A673 (cell line): ENCODE data around the gene HTR2A. TPM values are rescaled to one million over a fixed set of nuclear protein-coding genes. Genes with fewer than 3 reads are reported as not detected.

Source experiments
- BruUV-seq: library from RNA; stranded (reverse); fragments of 400-500 nt; replicated peaks from 2 replicates; lab custom pipeline; 2021; lab: Mats Ljungman, UMichigan
- CTCF ChIA-PET: fragments of 300-600 bp; sonication (Branson Sonifier 250); formaldehyde crosslinking; loops from one replicate; lab custom pipeline; 2022; ENCODE audit warnings: antibody characterized with exemption; lab: Charles Lee
- POLR2A ChIA-PET: fragments of 300-600 bp; sonication (Branson Sonifier 250); formaldehyde crosslinking; loops from one replicate; lab custom pipeline; 2022; ENCODE audit warnings: antibody characterized with exemption; ENCODE audit not compliant: low non-redundant PET; lab: Charles Lee
- DNase-seq: peaks from one replicate; pipeline ENCODE4 v3.0.0-alpha.2; 2015; ENCODE audit warnings: low spot score
- H3K27ac ChIP-seq: fragments of 200-600 bp; sonication (generic); 2 replicates; pipeline ENCODE4 v1.5.1; 2016; ENCODE audit warnings: mixed run types, low read depth, mild to moderate bottlenecking, mixed read lengths, antibody characterized with exemption, low read length; ENCODE audit not compliant: poor library complexity, severe bottlenecking
- H3K27me3 ChIP-seq: fragments of 200-600 bp; sonication (generic); replicated peaks from 2 replicates; pipeline ENCODE4 v1.6.1; 2017; ENCODE audit warnings: mixed run types, low read depth, mild to moderate bottlenecking, mixed read lengths, antibody characterized with exemption, low read length; ENCODE audit not compliant: insufficient read depth, poor library complexity
- H3K36me3 ChIP-seq: fragments of 200-600 bp; sonication (generic); 2 replicates; pipeline ENCODE4 v1.6.1; 2016; ENCODE audit warnings: mixed run types, mild to moderate bottlenecking, mixed read lengths, antibody characterized with exemption, low read length; ENCODE audit not compliant: insufficient read depth, poor library complexity, severe bottlenecking
- H3K4me1 ChIP-seq: fragments of 200-600 bp; sonication (generic); 2 replicates; pipeline ENCODE4 v1.6.1; 2017; ENCODE audit warnings: mixed run types, mild to moderate bottlenecking, mixed read lengths, antibody characterized with exemption, low read length; ENCODE audit not compliant: insufficient read depth, poor library complexity, severe bottlenecking
- H3K4me3 ChIP-seq: fragments of 200-600 bp; sonication (generic); 2 replicates; pipeline ENCODE4 v1.5.1; 2016; ENCODE audit warnings: low read depth, mixed run types, mild to moderate bottlenecking, mixed read lengths, low read length; ENCODE audit not compliant: poor library complexity, severe bottlenecking
- H3K9me3 ChIP-seq: fragments of 200-600 bp; sonication (generic); 2 replicates; pipeline ENCODE4 v1.6.1; 2016; ENCODE audit warnings: mixed run types, low read depth, mild to moderate bottlenecking, mixed read lengths, antibody characterized with exemption, low read length; ENCODE audit not compliant: poor library complexity, severe bottlenecking
- CTCF ChIP-seq: fragments of 300-800, 200-600 bp; sonication (generic); conservative IDR thresholded peaks from 2 replicates; pipeline ENCODE4 v1.5.1; 2017; ENCODE audit warnings: low read depth, mild to moderate bottlenecking, antibody characterized with exemption, low read length, moderate library complexity, mixed read lengths
- EZH2 ChIP-seq: fragments of 200-600 bp; sonication (generic); IDR thresholded peaks from 2 replicates; pipeline ENCODE4 v1.6.1; 2017; ENCODE audit warnings: borderline replicate concordance, low read depth, mild to moderate bottlenecking, mixed read lengths, antibody characterized with exemption, low read length; ENCODE audit not compliant: poor library complexity, severe bottlenecking
- intact Hi-C: fragments of 100-400 bp; cut with micrococcal nuclease; formaldehyde crosslinking; loops from one replicate; pipeline ENCODE4 v1.10.0; 2022; ENCODE audit not compliant: unreplicated experiment
- total RNA-seq: library from RNA; stranded (reverse); gene quantifications from 2 replicates; pipeline ENCODE4 v1.2.3, GENCODE V29; 2021

Gene HTR2A
- total RNA-seq, 1 experiment from 2014 or later = not detected

GRCh38 chr13:46885018-46885417 is 11.8 kb downstream of the HTR2A start:
- no TSS peak for BruUV-seq
- Histone ChIP-seq H3K4me3 (no peak overlapping the region), H3K4me1 (no peaks in the 10 kb centered on the region), H3K9me3 (no peaks in the 10 kb centered on the region), H3K27ac (no peak overlapping the region), H3K36me3 (no peaks in the 10 kb centered on the region), H3K27me3 (peaks cover 63% of the 10 kb centered on the region)
- TF ChIP-seq EZH2 = no peak
- TF ChIP-seq CTCF = no peak
- no peak for DNase-seq
- ChIA-PET CTCF (no interaction called here), POLR2A (no interaction called here)
- intact Hi-C loops = no loop called here

GRCh38 chr13:46884531-46884930 is 12.3 kb downstream of the HTR2A start:
- no peaks in the 10 kb centered on the region for H3K36me3 ChIP-seq
- peaks cover 65% of the 10 kb centered on the region for H3K27me3 ChIP-seq
- ChIA-PET POLR2A (no interaction called here), CTCF (no interaction called here)
- BruUV-seq = no TSS peak
- DNase-seq = no peak
- no peaks in the 10 kb centered on the region for H3K4me1 ChIP-seq
- no peak overlapping the region for H3K4me3 ChIP-seq
- no peak overlapping the region for H3K27ac ChIP-seq
- TF ChIP-seq CTCF (no peak), EZH2 (no peak)
- intact Hi-C loops = no loop called here
- no peaks in the 10 kb centered on the region for H3K9me3 ChIP-seq

GRCh38 chr13:46881621-46882020 is 15.2 kb downstream of the HTR2A start:
- H3K27me3 ChIP-seq = peaks cover 70% of the 10 kb centered on the region
- no TSS peak for BruUV-seq
- ChIA-PET POLR2A (no interaction called here), CTCF (no interaction called here)
- no peak overlapping the region for H3K27ac ChIP-seq
- TF ChIP-seq CTCF = no peak
- no peak for TF ChIP-seq EZH2
- no peaks in the 10 kb centered on the region for H3K9me3 ChIP-seq
- no peaks in the 10 kb centered on the region for H3K4me1 ChIP-seq
- DNase-seq = no peak
- H3K4me3 ChIP-seq = no peak overlapping the region
- intact Hi-C loops = no loop called here
- no peaks in the 10 kb centered on the region for H3K36me3 ChIP-seq
